ENCODE data around the gene ZNF385B. TPM values are rescaled to one million over a fixed set of nuclear protein-coding genes. Genes with fewer than 3 reads are reported as not detected.

ZNF385B gene
- total and polyA plus RNA-seq, 11 donors, result 0.07 to 12.2 (median 2.3) TPM

DNA sequence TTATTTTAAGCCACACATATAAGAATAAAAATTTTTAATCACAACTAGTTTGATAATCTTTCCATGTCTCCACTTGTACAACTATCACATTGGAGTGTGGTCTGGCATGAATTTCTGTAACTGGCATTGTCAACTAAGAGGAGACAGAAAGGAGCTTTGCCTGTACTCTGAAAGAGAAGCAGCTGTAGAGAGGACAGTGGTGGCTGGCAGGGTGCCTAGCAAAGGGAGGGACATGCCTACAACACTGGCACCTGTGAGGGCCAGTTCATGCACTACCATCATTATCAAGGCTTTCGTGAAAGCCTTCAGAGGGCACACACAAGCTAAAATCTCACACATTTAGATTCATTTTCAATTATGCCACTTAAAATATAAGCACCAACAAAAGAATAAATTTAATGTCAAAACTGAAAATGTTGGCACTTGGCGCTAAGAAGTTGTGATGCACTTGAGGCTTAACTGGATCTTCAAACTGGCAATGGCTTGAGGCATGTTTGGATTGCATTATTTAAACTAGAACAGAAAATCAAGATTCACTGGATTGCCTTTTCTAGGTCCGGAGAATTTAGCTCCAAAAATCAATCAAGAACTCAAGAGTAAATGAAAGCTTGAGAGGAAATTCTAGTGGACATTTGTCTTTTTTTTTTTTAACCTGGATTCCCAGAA lies 238.6 kb downstream of the ZNF385B start:
- no peaks in the 10 kb centered on the region for H3K36me3 ChIP-seq
- H3K9me3 ChIP-seq, result peaks cover 0 to 4% (median 0%) of the 10 kb centered on the region in 12 donors
- intact Hi-C loops (cut with DNase I), result no loop called here
- no peak for TF ChIP-seq POLR2A (IDR thresholded peaks at IDR 0.05)
- TF ChIP-seq, protein P1, sequence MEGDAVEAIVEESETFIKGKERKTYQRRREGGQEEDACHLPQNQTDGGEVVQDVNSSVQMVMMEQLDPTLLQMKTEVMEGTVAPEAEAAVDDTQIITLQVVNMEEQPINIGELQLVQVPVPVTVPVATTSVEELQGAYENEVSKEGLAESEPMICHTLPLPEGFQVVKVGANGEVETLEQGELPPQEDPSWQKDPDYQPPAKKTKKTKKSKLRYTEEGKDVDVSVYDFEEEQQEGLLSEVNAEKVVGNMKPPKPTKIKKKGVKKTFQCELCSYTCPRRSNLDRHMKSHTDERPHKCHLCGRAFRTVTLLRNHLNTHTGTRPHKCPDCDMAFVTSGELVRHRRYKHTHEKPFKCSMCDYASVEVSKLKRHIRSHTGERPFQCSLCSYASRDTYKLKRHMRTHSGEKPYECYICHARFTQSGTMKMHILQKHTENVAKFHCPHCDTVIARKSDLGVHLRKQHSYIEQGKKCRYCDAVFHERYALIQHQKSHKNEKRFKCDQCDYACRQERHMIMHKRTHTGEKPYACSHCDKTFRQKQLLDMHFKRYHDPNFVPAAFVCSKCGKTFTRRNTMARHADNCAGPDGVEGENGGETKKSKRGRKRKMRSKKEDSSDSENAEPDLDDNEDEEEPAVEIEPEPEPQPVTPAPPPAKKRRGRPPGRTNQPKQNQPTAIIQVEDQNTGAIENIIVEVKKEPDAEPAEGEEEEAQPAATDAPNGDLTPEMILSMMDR (IDR thresholded peaks at IDR 0.05), result no peak
- no peak overlapping the region for H3K4me3 ChIP-seq
- H3K27me3 ChIP-seq, result no peaks in the 10 kb centered on the region
- peaks cover 0 to 14% (median 0%) of the 10 kb centered on the region in 12 donors for H3K4me1 ChIP-seq
- ATAC-seq, result peak; percentile 64 to 86 (median 81)
- peak overlapping the region in 2 of 12 donors; percentile 15 to 17 for H3K27ac ChIP-seq
- WGBS, 4 donors, result 73 to 81% (median 77%) methylated on average over 3 of the region's 3 CpGs
- DNase-seq, result peak in 4 of 5 donors; percentile 37 to 72 (median 53)

DNA sequence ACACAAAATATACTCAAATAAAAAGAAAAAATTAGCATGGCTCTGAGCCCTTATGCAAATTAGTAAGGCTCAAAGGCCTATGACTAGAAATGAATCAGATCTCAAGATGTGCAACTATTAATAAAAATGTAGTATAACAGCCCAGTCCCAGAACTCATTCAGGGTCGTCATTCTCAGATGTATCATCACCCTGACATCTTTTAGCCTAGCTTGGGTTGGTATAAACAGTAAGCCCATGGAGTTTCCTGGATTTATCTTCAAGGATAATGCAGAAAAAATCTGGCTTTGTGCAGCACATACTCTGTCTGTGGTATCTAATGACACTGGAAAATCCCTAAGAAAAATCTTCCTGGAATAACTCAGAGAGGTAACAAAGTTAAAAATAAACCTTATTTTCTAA lies 239.3 kb downstream of the ZNF385B start:
- intact Hi-C loops (cut with DNase I), result no loop called here
- peak overlapping the region in 2 of 12 donors; percentile 15 to 17 for H3K27ac ChIP-seq

DNA sequence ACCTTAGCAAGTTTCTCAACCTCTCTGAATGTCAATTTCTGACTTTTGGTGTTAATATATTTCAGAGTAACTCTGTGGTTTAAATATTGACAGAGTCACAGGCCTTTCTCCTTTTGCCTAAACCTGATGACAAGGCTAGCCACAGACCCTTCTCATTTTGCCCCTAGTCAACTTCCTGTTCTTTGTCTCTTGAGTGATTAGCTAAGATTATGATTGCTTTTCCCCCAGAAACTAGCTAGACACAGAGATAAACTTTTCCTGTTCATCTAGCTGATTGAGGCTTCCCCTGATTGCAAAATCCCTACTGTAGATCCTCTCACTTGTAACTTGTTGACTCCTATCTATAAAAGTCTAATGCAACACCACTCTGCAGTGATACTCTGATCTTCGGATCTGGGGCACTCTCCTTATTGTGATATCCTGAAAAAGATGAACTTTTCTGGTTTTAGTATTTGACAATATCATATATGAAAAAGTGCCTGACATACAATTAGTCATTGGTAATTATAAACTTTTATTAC lies 241.4 kb downstream of the ZNF385B start:
- WGBS, 4 donors, result 75 to 95% (median 85%) methylated on average over 1 of the region's 1 CpG
- intact Hi-C loops (cut with DNase I), result loop anchor here in 1 of 10 donors (10.0 kb wide), 1 partner anchor 195 kb away; no protein-coding TSS in a partner anchor
- Histone ChIP-seq H3K27ac (no peak overlapping the region), H3K4me1 (peaks cover 0 to 14% (median 0%) of the 10 kb centered on the region in 12 donors), H3K36me3 (no peaks in the 10 kb centered on the region), H3K4me3 (no peak overlapping the region), H3K9me3 (peaks cover 0 to 4% (median 0%) of the 10 kb centered on the region in 12 donors), H3K27me3 (no peaks in the 10 kb centered on the region)
- no peak for ATAC-seq
- no peak for DNase-seq
- no peak for TF ChIP-seq POLR2A (IDR thresholded peaks at IDR 0.05)
- TF ChIP-seq, protein P1 (IDR thresholded peaks at IDR 0.05), result no peak

More for the DNA sequence above, 239.3 kb downstream of the ZNF385B start:
- TF ChIP-seq POLR2A (IDR thresholded peaks at IDR 0.05), result no peak
- TF ChIP-seq, protein P1 (IDR thresholded peaks at IDR 0.05), result no peak
- Histone ChIP-seq H3K4me1 (peaks cover 0 to 14% (median 0%) of the 10 kb centered on the region in 12 donors), H3K9me3 (peaks cover 0 to 4% (median 0%) of the 10 kb centered on the region in 12 donors), H3K27me3 (no peaks in the 10 kb centered on the region), H3K36me3 (no peaks in the 10 kb centered on the region), H3K4me3 (no peak overlapping the region)
- ATAC-seq, result peak in 1 of 4 donors; percentile 37
- DNase-seq, result no peak
- 22 to 25% (median 23%) methylated on average over 1 of the region's 1 CpG for WGBS, 4 donors

DNA sequence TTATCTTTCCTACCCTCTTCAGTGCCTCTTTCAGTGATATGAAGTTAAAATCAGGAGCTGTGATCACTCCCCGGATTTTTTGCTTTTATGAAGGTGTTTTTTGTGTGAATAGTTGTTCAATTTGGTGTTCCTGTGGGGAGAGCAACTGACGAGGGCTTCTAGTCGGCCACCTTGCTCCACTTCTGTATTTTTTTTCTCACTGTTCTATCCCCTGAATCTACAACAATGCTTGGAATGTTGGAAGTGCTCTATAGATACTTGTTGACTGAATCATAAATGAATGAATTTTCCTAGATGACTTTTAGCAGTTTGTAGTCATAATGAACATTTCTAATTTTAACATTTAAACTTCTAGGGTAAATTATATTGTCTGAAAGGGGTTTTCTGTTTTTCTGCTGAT lies 247.3 kb downstream of the ZNF385B start:
- no peak overlapping the region for H3K27ac ChIP-seq
- peaks cover 0 to 9% (median 0%) of the 10 kb centered on the region in 12 donors for H3K4me1 ChIP-seq
- no peak for ATAC-seq
- H3K9me3 ChIP-seq, result no peaks in the 10 kb centered on the region
- no peaks in the 10 kb centered on the region for H3K36me3 ChIP-seq
- H3K27me3 ChIP-seq, result no peaks in the 10 kb centered on the region
- no peak overlapping the region for H3K4me3 ChIP-seq
- DNase-seq, result no peak
- 73 to 84% (median 79%) methylated on average over 3 of the region's 3 CpGs for WGBS, 4 donors
- intact Hi-C loops (cut with DNase I), result loop anchor here in 1 of 10 donors (10.0 kb wide), 1 partner anchor 189 kb away; no protein-coding TSS in a partner anchor
- TF ChIP-seq, protein P1 (IDR thresholded peaks at IDR 0.05), result no peak
- TF ChIP-seq POLR2A (IDR thresholded peaks at IDR 0.05), result no peak

All from heart left ventricle (tissue), 16 donors.